Skin epidermis (tissue), 12 donors: ENCODE measurements around the gene PJA1.
A peak's percentile ranks its signal among the peaks of the same experiment; 100 is the strongest.

ENCODE experiments used
- H3K27ac ChIP-seq, 21 experiments: fragments of 200-600 bp; sonication (generic) in 11 of 21; one replicate each; pipeline ENCODE4 v1.5.0; 2020; ENCODE audit warnings: mild to moderate bottlenecking in 3 of 21, inconsistent platforms in 2 of 21, moderate library complexity in 2 of 21
- H3K4me3 ChIP-seq, 7 experiments: fragments of 200-600 bp; sonication (generic) in 2 of 7; one replicate each; pipeline ENCODE4 v1.5.0; 2020; ENCODE audit warnings: inconsistent platforms in 2 of 7, mild to moderate bottlenecking in 2 of 7, moderate library complexity in 1 of 7

Gene PJA1

DNA sequence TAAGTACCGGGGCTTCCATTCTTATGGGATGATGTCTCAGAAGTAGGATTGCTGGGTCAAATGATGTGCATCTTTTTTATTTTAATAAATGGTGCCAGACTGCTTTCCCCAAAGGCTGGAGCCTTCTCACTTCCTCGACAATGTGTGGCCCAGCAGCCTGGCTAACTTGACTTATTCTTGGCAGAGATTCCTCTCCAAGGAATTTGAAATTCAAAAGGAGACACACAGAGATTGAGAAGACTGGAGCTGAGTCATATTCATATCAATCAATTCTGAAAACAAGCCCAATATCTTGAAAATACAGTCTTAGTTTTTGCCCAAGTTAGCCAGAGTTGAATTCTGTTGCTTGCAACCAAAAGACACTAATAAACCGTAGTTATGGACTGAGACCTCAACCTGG lies 10.8 kb upstream of the PJA1 start:
- H3K4me3 ChIP-seq: no peak overlapping the region
- no peak overlapping the region for H3K27ac ChIP-seq

DNA sequence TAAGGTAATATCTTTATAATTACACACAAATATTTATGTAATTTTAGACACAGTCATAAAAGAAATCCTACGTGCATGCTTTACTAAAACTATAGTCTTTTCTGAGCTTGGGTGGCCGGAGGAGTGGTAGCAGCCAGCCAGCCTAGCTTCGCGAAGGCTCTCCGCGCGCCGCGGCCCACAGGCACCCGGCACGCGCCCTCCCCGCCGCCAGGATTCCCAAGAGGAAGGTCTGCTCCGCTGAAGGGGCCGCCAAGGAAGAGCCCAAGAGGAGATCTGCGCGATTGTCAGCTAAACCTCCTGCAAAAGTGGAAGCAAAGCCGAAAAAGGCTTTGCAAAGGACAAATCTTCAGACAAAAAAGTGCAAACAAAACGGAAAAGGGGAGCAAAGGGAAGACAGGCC lies 8.7 kb upstream of the PJA1 start:
- H3K4me3 ChIP-seq: no peak overlapping the region

DNA sequence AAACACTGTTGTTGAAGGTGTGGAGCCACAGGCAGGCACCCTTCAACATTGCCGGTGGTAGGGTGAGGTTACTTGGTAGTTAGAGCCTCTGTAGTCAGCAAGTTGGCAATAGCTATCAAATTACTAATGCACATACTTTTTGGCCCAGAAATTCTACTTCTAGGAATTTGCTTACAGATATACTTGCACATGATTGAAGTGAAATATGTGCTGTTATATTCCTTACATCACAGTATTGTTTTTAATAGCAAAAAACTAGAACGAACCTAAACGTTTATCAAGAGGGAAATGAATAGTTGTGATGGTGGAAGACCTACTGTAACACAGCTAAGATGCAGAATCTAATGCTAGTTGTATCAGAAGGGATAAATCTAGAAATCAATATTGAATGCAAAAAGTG lies 7.7 kb upstream of the PJA1 start:
- no peak overlapping the region for H3K27ac ChIP-seq
- H3K4me3 ChIP-seq: no peak overlapping the region

More for the DNA sequence above, 8.7 kb upstream of the PJA1 start:
- no peak overlapping the region for H3K27ac ChIP-seq

DNA sequence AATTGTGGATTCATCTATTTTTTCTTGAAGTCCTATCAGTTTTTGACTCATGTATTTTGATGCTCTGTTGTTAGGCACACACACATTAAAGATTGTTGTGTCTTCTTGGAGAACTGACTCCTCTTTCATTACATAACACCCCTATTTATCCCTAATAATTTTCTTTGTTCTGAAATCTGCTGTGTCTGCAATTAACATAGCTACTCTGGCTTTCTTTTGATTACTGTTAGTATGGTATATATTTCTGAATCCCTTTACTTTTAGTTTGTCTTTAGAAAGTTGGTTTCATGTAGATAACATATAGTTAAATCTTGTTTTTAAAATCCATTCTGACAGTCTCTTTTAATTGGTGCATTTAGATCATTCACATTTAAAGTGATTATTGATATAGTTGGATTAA lies 5.1 kb upstream of the PJA1 start:
- Histone ChIP-seq H3K27ac (no peak overlapping the region), H3K4me3 (no peak overlapping the region)

DNA sequence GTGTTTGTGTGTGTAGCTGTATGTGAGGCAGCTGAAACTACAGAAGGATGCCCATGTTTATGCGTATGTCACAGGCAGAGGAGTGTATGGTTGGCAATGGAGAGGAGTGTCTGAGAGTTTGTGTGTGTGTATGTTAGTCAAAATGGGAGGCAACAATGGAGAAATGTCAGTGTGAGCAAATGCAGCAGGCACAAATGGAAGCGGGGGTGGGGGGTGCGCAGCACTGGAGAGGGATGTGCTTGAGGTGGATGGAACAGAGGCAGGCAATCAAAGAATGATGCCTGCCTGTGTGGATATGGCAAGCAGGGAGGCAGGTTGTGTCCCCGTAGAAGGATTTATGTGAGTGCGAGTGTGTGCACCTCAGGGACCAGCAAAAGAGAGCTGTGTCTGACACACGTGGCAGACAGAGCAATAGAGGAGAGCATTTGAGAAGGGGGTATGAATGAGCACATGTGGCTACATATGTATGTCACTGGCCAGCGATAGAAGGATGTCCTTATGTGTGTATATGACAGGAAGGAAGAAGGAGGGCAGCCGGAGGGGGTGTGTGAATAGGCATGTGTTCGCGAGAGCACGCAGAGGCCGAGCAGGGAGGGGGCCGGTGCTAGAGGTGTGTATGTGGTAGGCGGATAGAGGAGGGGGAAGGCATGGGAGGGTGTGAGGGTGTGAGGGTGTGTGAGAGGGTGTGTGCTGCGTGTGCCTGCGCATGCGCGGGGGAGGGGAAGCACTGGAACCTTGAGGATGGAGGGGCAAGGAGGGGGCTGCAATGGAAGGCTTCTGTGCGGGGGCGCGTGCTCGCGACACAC lies 1.1 kb downstream of the PJA1 start:
- peak overlapping the region; percentile 53 to 77 (median 62) for H3K4me3 ChIP-seq
- H3K27ac ChIP-seq: peak overlapping the region in 8 of 21 experiments; percentile 33 to 82 (median 77)

DNA sequence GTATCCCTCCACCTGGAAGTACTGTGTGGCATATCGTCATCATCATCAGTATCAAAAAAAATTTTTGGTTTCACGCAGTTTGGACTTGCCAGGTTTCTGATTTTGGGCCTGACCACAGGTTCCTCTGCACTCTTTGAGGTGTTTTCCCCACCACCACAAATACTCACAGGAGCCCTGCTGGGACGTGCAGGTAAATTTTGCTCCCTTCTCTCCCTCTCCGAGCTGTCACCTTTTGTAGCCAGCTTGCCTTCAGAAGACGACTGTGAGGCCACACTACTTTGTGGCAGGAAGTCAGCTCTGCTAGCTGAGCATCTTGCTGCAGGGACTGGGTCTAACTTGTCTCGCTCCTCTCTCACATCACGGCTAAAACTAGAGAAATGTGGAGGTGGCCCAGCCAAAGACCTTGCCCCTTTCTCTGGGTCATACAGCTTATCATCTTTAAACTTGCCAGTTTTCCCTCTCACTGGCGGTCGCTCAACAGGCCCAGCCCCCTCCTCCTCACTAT lies 2.8 kb downstream of the PJA1 start:
- no peak overlapping the region for H3K4me3 ChIP-seq

DNA sequence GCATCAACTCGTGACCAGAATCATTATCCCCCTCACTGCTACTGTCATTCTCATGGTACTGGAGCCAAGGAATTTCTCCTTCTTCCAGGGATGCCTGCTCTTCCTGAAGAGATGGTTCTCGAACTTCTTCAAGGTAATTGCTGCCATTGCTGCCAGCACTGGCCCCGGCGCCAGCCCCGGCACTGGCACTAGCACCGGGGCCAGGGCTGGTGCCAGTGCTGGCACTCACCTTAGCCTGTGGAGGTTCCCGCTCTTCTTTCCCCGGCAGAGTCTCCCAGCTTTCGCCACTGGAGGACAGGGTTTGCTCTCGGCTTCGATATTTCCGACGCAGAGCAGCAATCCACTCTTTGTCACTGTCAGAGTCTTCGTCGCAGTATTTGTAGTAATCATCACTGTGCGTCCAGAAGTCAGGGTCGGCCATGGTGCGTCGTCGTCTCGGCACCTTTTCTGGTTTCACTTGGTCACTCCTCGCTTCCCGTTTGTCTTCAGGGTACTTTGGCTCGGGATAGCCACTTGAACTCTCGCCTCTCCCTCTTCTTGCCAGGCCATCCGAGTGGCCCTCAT lies 3.4 kb downstream of the PJA1 start:
- Histone ChIP-seq H3K27ac (no peak overlapping the region), H3K4me3 (no peak overlapping the region)

More for the DNA sequence above, 2.8 kb downstream of the PJA1 start:
- H3K27ac ChIP-seq: no peak overlapping the region

DNA sequence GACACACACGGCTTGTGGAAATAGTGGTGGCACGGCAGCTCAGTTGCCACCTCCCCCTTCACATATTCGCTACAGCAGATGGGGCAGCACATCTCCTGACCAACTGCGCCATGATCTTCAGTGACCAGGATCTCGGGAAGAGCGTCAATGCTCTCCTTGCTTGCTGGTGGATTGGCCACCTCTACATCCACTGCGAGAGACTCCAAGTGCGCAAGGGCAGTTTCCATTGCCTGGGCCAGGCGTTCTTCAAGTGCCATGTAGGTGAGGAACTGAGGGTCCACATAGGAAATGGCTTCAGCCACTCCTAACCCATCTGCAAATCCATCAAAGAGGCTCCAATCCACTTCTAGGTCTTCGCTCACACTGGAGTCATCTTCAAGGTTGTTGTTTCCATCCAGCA lies 3.9 kb downstream of the PJA1 start:
- no peak overlapping the region for H3K27ac ChIP-seq
- no peak overlapping the region for H3K4me3 ChIP-seq

DNA sequence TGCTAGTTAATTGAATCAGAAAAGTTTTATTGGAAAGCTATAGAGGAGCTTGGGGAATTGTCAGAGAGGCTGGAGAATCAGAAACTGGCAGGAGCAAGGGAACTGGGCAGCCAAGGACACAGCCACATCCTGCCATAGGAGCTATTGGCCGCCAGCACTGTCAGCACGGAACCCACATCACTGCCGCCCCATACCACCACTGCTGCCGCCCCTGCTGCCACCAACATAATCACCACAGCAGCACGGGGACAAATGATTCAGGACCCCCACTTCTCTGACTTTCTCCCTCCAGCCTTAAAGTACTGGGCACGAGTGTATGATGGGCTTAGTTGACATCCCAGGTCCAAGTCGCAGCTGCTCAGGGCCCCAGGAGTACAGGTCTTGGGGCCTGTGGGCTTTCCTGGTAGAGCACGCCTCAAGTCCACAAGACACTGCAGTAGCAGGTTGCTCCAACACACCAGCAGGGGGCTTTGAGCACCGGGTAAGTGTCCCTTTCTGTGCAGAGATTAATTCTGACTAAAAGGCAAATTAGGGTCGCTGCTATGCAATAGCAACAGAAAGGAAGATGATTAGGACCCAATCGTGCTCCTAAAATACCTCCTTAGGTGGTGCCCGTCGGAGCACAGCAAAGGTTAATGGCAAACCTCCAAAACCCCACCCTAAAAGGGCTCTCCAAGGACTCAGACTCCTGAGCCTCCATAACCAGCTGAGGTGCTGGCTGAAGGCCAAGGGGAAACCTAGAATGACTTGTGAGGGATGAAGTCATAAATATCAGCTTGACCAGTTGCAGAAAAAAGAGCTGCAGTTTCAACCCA lies 6.9 kb downstream of the PJA1 start:
- no peak overlapping the region for H3K4me3 ChIP-seq
- no peak overlapping the region for H3K27ac ChIP-seq

DNA sequence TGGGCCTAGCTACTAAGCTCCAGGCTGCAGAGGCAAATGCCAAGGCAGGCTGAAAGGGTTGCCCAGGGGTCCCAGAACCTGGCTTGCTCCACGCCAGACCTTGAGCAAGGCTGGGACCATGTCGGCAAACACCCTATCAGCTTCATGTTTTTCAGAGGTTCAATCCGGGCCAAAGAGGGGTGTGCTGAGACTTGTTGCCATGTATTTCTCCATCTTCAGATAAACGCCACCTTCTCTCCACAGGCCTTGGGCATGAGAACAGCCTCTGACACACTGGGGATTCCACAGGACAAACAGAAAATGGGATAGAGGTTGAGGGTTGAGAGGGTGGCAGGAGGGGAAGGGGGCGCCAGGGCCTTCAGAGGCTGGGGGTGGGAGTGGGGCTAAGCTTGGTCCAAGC lies 8.6 kb downstream of the PJA1 start:
- H3K4me3 ChIP-seq: no peak overlapping the region
- no peak overlapping the region for H3K27ac ChIP-seq

DNA sequence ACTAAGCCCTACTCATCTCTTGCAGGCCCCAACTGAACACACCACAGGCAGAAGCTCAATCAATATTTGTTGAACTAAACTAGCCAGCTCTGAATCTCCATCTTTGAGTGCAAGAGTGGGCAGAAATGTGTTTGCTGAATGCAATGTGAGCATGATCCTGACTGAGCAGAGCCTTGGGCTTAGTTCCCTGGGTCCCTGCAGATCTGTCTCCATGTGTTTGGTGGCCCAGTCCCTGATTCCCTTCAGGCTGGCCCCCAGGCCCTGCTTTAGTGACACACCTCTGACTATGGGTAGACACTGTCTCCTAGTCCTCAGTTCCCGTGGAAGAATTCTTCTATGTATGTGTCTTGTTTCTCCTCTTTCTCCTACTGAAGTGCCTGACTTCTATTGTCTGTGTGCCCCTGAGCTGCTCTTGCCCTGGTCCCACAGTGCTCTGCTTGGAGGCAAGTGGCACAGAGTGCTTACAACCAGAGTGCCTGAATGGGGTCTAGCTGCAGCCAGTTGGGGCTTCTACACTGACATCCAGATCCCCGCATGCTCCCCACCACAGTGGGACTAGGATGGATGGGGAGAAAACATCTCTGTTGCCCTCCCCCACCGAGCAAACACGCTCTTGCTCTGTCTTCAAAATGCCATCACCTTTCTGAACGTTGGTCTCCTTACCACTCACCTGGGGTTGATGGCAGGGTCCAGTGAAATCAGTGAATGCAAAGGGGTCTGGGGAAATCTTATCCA lies 9.3 kb downstream of the PJA1 start:
- Histone ChIP-seq H3K27ac (no peak overlapping the region), H3K4me3 (no peak overlapping the region)

DNA sequence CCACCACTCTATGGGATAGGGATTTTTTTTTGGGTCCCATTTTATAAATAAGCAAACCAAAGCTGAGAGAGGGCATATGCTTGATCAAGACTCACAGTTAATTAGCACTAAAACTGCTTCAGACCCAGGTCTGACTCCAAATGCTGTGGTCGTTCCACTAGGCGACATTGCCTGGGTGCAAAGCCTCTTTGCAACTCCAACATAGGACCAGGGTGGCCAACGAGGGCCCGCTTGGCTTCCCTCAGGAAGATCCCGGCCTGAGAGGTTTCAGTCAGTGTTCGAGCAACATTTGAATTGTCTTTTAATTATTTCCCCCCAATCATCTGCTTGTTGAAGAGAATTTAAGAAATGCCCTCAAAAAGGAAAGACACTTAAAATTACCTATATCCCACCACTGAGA lies 11.2 kb downstream of the PJA1 start:
- H3K4me3 ChIP-seq: no peak overlapping the region
- no peak overlapping the region for H3K27ac ChIP-seq

DNA sequence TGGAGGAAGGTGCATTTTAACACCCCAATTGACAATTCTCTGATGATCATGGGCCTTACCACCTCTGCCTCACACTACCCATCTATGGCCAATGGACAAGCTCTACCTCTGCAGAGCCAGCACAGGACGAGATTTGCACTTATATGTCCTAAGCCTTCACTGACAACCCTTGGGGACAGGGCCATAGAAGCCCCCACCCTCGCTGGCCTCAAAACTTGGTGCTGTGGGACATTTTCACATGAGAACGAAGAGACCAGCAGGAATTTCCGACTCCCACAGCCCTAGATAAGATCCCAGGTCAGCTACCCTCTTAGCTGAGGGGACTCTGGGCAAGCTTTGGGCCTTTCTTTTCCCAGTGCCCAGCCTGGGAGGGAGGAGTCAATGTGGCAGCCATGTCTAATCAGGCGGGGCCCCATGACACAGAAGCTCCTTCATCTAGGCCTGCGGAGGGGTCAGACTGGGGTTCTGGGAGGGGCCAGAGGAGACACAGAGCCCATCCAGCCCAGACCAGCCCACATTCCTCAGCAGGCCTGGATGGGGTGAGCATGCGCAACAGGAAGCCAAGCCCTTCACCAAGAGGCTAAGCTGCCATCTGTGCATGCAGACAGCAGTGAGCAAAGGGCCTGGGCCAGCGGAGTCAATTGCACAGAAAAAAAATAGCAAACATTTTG lies 12.1 kb downstream of the PJA1 start:
- Histone ChIP-seq H3K4me3 (no peak overlapping the region), H3K27ac (peak overlapping the region in 1 of 21 experiments; percentile 29)

DNA sequence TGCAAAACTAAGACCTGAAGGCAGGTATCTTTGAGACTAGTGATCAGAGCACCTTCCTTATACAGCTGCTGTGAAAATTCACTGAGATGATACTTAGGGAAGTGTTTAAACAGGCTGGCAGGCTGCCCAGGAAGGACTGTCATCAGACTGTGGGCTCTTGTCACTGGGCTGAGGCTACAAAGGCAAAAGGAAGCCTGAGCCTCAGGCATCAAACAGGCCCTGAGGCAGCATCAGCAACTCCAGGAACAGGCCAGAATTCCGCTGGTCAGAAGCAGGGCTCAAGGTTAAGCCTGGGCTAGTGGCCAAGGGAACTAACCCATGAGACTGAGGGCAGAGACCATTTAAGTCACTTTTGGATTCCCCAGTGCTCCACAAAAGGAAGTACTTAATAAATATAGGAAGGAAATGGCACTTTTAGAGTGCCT lies 12.8 kb downstream of the PJA1 start:
- no peak overlapping the region for H3K4me3 ChIP-seq
- H3K27ac ChIP-seq: no peak overlapping the region

DNA sequence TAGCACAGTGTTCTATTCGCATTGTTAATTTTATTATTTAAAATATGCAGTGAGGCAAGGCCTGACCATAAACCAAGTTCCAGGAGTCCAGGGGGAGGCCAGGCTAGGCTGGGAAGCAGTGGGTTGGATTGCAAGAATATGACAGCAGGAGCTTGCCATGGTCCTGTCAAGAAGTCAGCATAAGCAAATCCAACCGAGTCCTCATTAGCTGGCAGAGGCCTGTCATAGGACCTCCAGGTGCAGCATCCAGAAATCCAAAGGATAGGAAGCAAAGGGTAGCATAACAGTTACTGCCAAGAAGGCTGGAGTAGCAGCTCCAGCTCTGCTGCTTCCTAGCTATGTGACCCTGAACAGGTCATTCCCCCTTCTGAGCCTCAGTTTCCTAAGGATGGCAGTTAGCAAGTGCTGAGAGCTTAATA lies 13.4 kb downstream of the PJA1 start:
- Histone ChIP-seq H3K4me3 (no peak overlapping the region), H3K27ac (no peak overlapping the region)

DNA sequence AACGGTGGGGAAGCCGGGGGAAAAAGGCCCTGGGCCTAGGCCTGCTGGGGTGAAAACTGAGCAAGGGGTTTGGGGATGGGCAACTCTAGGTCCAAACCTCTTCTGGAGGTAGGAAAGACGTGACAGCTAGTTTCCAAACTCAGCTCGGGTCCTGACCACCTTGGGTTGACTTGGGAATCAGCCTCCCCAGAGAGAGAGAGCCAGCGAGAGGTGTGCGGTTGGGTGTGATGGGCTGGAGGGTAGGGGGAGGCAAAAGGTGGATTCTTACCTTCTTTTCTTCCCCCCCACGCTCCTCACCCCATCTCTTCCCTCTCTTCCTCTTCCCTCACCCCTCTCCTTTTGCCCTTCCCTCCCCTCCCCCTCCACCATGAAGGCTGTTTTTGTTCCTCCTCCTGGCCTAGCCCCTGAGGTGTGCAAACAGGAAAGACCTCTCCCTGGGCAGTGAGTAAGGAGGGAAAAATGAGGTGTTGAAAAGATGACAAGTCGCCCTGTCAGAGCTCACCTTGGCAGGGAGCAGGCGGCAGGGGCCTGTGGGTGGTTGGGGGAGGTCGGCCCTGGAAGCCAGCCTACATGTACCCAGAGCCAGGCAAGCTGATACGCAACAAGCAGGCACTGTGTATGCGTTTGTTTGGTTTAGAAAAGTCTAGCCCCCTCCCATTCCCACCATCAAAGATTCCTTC lies 14.8 kb downstream of the PJA1 start:
- no peak overlapping the region for H3K4me3 ChIP-seq
- peak overlapping the region in 1 of 21 experiments; percentile 37 for H3K27ac ChIP-seq

DNA sequence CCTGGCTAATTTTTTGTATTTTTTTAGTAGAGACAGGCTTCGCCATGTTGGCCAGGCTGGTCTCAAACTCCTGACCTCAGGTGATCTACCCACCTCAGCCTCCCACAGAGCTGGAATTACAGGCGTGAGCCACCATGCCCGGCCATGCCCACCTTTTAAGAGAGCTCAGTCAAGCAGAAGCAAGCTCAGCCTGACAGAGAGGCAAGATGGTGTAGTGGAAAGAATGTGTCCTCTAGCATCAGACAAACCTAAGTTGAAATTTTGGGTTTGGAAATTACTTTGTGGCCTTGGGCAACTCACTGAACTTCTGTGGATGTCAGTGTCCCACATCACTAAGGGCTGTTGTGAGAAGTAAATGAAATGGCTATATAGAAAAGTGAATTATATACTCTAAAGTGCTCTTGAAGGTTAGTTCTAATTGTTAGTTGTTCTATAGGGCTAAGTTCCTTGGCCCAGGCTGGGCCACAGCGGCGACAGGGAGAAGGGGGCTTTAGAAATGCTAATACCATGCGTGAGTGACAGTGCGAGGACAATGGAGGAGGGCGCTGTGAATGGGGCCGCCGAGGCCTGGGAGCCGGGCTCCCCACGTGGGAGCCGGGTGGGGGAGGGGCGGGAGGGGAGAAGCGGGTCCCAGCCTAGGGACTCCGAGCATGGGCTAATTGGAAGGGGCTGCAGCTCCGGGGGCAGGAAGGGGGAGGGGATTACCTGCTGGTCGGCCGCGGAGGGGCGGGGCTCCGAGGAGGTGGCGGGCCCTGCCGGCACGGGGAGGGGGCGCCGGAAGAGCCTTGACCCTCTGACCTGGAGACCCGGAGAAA lies 15.6 kb downstream of the PJA1 start:
- peak overlapping the region in 1 of 21 experiments; percentile 37 for H3K27ac ChIP-seq
- no peak overlapping the region for H3K4me3 ChIP-seq

DNA sequence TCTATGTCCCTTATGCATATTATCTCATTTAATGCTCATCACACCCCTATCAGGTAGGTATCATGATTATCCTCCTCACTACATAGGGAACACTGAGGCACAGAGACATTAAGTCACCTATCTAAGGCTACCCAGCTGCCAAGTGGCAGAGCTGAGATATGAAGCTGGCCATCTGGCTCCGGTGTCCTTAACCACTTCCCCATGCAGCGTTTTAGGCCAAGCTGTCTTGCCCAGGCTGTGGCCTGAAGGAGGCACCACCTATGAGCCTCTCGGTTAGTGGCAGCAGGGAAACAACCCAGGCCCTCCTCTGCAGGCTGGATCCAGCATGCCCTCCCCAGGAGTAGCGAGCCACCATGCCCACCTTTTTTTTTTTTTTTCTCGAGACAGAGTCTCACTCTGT lies 16.3 kb downstream of the PJA1 start:
- Histone ChIP-seq H3K27ac (no peak overlapping the region), H3K4me3 (no peak overlapping the region)
